Measurements from ENCODE around the gene KCNQ1.

The KCNQ1 gene

GRCh38 chr11:2708151-2708581 is 263.4 kb downstream of the KCNQ1 start:
- H3K4me1 ChIP-seq (ENCODE audit: control insufficient read depth, insufficient read depth, low read depth, low read length) = peaks cover 8% of the 10 kb centered on the region
- H2BK12ac ChIP-seq (ENCODE audit: low read length in 2 of 2) = no peak overlapping the region
- no peak overlapping the region for H3K27ac ChIP-seq (ENCODE audit: low read length, poor library complexity, severe bottlenecking)
- no peak overlapping the region for H4K8ac ChIP-seq (ENCODE audit: low read length)
- no peak overlapping the region for H2BK15ac ChIP-seq (ENCODE audit: low read depth, poor library complexity, severe bottlenecking)
- H2AFZ ChIP-seq (ENCODE audit: low read depth, low read length) = no peak overlapping the region
- H3K4ac ChIP-seq (ENCODE audit: low read depth in 1 of 2, low read length in 2 of 2) = peak overlapping the region in 1 of 2 experiments; percentile 13
- H3K79me1 ChIP-seq (replicated peaks; ENCODE audit: low read length, poor library complexity, severe bottlenecking) = no peaks in the 10 kb centered on the region
- DNase-seq = no peak
- peak overlapping the region; percentile 68 for H3K9ac ChIP-seq (ENCODE audit: low read length)
- H3K18ac ChIP-seq (ENCODE audit: low read depth in 1 of 2, low read length in 2 of 2) = no peak overlapping the region
- no peak overlapping the region for H2BK5ac ChIP-seq (ENCODE audit: low read depth, low read length, poor library complexity, severe bottlenecking)
- no peak overlapping the region for H3K23ac ChIP-seq (ENCODE audit: low read length in 2 of 2)
- H3K27me3 ChIP-seq (ENCODE audit: control insufficient read depth in 1 of 2, insufficient read depth in 1 of 2, low read length in 2 of 2) = peaks cover 6 to 37% of the 10 kb centered on the region in 2 experiments
- no peaks in the 10 kb centered on the region for H3K36me3 ChIP-seq (ENCODE audit: control insufficient read depth in 1 of 2, insufficient read depth in 2 of 2, low read depth in 1 of 2, low read length in 2 of 2)
- peak overlapping the region; percentile 21 for H2BK120ac ChIP-seq (ENCODE audit: low read depth, low read length)
- H3K4me2 ChIP-seq (ENCODE audit: low read length, poor library complexity, severe bottlenecking) = no peak overlapping the region
- H3K4me3 ChIP-seq (ENCODE audit: insufficient read depth in 1 of 2, low read depth in 1 of 2, low read length in 2 of 2) = peak overlapping the region in 1 of 2 experiments; percentile 62
- no peak overlapping the region for H3K14ac ChIP-seq (ENCODE audit: low read length in 2 of 2)
- H2AK5ac ChIP-seq (ENCODE audit: low read length, severe bottlenecking) = no peak overlapping the region
- H3K9me3 ChIP-seq (ENCODE audit: control insufficient read depth, low read length) = peaks cover 6% of the 10 kb centered on the region
- H4K91ac ChIP-seq (ENCODE audit: low read length) = peak overlapping the region; percentile 43
- WGBS = 86% methylated on average over 11 of the region's 11 CpGs

- WGBS = 42% methylated on average over 14 of the region's 14 CpGs
- Histone ChIP-seq H3K4ac (ENCODE audit: low read depth in 1 of 2, low read length in 2 of 2) (no peak overlapping the region), H2BK5ac (ENCODE audit: low read depth, low read length, poor library complexity, severe bottlenecking) (no peak overlapping the region), H3K79me1 (replicated peaks; ENCODE audit: low read length, poor library complexity, severe bottlenecking) (no peaks in the 10 kb centered on the region), H2BK15ac (ENCODE audit: low read depth, poor library complexity, severe bottlenecking) (no peak overlapping the region), H3K23ac (ENCODE audit: low read length in 2 of 2) (no peak overlapping the region), H4K8ac (ENCODE audit: low read length) (no peak overlapping the region), H3K36me3 (ENCODE audit: control insufficient read depth in 1 of 2, insufficient read depth in 2 of 2, low read depth in 1 of 2, low read length in 2 of 2) (no peaks in the 10 kb centered on the region), H3K27ac (ENCODE audit: low read length, poor library complexity, severe bottlenecking) (no peak overlapping the region), H3K4me3 (ENCODE audit: insufficient read depth in 1 of 2, low read depth in 1 of 2, low read length in 2 of 2) (peak overlapping the region in 1 of 2 experiments; percentile 62), H4K91ac (ENCODE audit: low read length) (no peak overlapping the region), H3K14ac (ENCODE audit: low read length in 2 of 2) (no peak overlapping the region), H3K9me3 (ENCODE audit: control insufficient read depth, low read length) (peaks cover 6% of the 10 kb centered on the region), H3K18ac (ENCODE audit: low read depth in 1 of 2, low read length in 2 of 2) (peak overlapping the region in 1 of 2 experiments; percentile 25), H3K4me1 (ENCODE audit: control insufficient read depth, insufficient read depth, low read depth, low read length) (peaks cover 3% of the 10 kb centered on the region), H2BK120ac (ENCODE audit: low read depth, low read length) (no peak overlapping the region), H3K9ac (ENCODE audit: low read length) (peak overlapping the region; percentile 68), H2BK12ac (ENCODE audit: low read length in 2 of 2) (no peak overlapping the region), H3K4me2 (ENCODE audit: low read length, poor library complexity, severe bottlenecking) (no peak overlapping the region), H3K27me3 (ENCODE audit: control insufficient read depth in 1 of 2, insufficient read depth in 1 of 2, low read length in 2 of 2) (peaks cover 6 to 38% of the 10 kb centered on the region in 2 experiments), H2AK5ac (ENCODE audit: low read length, severe bottlenecking) (no peak overlapping the region), H2AFZ (ENCODE audit: low read depth, low read length) (no peak overlapping the region)
- peak; percentile 70 for DNase-seq
Measured at GRCh38 chr11:2708757-2709281, 264.0 kb downstream of the KCNQ1 start.

- Histone ChIP-seq H3K4me3 (ENCODE audit: insufficient read depth in 1 of 2, low read depth in 1 of 2, low read length in 2 of 2) (peak overlapping the region in 1 of 2 experiments; percentile 52), H2BK12ac (ENCODE audit: low read length in 2 of 2) (no peak overlapping the region), H3K18ac (ENCODE audit: low read depth in 1 of 2, low read length in 2 of 2) (no peak overlapping the region), H2AK5ac (ENCODE audit: low read length, severe bottlenecking) (no peak overlapping the region), H3K27ac (ENCODE audit: low read length, poor library complexity, severe bottlenecking) (no peak overlapping the region), H4K91ac (ENCODE audit: low read length) (no peak overlapping the region), H2BK120ac (ENCODE audit: low read depth, low read length) (no peak overlapping the region), H3K4me2 (ENCODE audit: low read length, poor library complexity, severe bottlenecking) (no peak overlapping the region), H2BK15ac (ENCODE audit: low read depth, poor library complexity, severe bottlenecking) (no peak overlapping the region), H3K4ac (ENCODE audit: low read depth in 1 of 2, low read length in 2 of 2) (no peak overlapping the region), H4K8ac (ENCODE audit: low read length) (no peak overlapping the region), H3K79me1 (replicated peaks; ENCODE audit: low read length, poor library complexity, severe bottlenecking) (no peaks in the 10 kb centered on the region), H3K4me1 (ENCODE audit: control insufficient read depth, insufficient read depth, low read depth, low read length) (no peaks in the 10 kb centered on the region), H3K14ac (ENCODE audit: low read length in 2 of 2) (no peak overlapping the region), H3K23ac (ENCODE audit: low read length in 2 of 2) (no peak overlapping the region), H3K9me3 (ENCODE audit: control insufficient read depth, low read length) (peaks cover 6% of the 10 kb centered on the region), H2AFZ (ENCODE audit: low read depth, low read length) (no peak overlapping the region), H3K9ac (ENCODE audit: low read length) (no peak overlapping the region), H3K36me3 (ENCODE audit: control insufficient read depth in 1 of 2, insufficient read depth in 2 of 2, low read depth in 1 of 2, low read length in 2 of 2) (no peaks in the 10 kb centered on the region), H2BK5ac (ENCODE audit: low read depth, low read length, poor library complexity, severe bottlenecking) (no peak overlapping the region), H3K27me3 (ENCODE audit: control insufficient read depth in 1 of 2, insufficient read depth in 1 of 2, low read length in 2 of 2) (peaks cover 10 to 35% of the 10 kb centered on the region in 2 experiments)
- 22% methylated on average over 7 of the region's 8 CpGs for WGBS
- peak; percentile 77 for DNase-seq
Measured at GRCh38 chr11:2709429-2709828, 264.6 kb downstream of the KCNQ1 start.

- Histone ChIP-seq H2BK120ac (ENCODE audit: low read depth, low read length) (no peak overlapping the region), H3K79me1 (replicated peaks; ENCODE audit: low read length, poor library complexity, severe bottlenecking) (no peaks in the 10 kb centered on the region), H3K18ac (ENCODE audit: low read depth in 1 of 2, low read length in 2 of 2) (no peak overlapping the region), H2BK5ac (ENCODE audit: low read depth, low read length, poor library complexity, severe bottlenecking) (no peak overlapping the region), H3K4me1 (ENCODE audit: control insufficient read depth, insufficient read depth, low read depth, low read length) (no peaks in the 10 kb centered on the region), H3K4me3 (ENCODE audit: insufficient read depth in 1 of 2, low read depth in 1 of 2, low read length in 2 of 2) (no peak overlapping the region), H3K9me3 (ENCODE audit: control insufficient read depth, low read length) (peaks cover 5% of the 10 kb centered on the region), H3K27ac (ENCODE audit: low read length, poor library complexity, severe bottlenecking) (no peak overlapping the region), H3K14ac (ENCODE audit: low read length in 2 of 2) (no peak overlapping the region), H3K4ac (ENCODE audit: low read depth in 1 of 2, low read length in 2 of 2) (no peak overlapping the region), H3K27me3 (ENCODE audit: control insufficient read depth in 1 of 2, insufficient read depth in 1 of 2, low read length in 2 of 2) (peaks cover 23 to 47% of the 10 kb centered on the region in 2 experiments), H2BK15ac (ENCODE audit: low read depth, poor library complexity, severe bottlenecking) (no peak overlapping the region), H4K8ac (ENCODE audit: low read length) (no peak overlapping the region), H2BK12ac (ENCODE audit: low read length in 2 of 2) (no peak overlapping the region), H3K36me3 (ENCODE audit: control insufficient read depth in 1 of 2, insufficient read depth in 2 of 2, low read depth in 1 of 2, low read length in 2 of 2) (no peaks in the 10 kb centered on the region), H2AFZ (ENCODE audit: low read depth, low read length) (no peak overlapping the region), H3K9ac (ENCODE audit: low read length) (no peak overlapping the region), H3K23ac (ENCODE audit: low read length in 2 of 2) (no peak overlapping the region), H3K4me2 (ENCODE audit: low read length, poor library complexity, severe bottlenecking) (no peak overlapping the region), H2AK5ac (ENCODE audit: low read length, severe bottlenecking) (no peak overlapping the region), H4K91ac (ENCODE audit: low read length) (no peak overlapping the region)
- 93% methylated on average over 6 of the region's 6 CpGs for WGBS
- DNase-seq = no peak
Measured at GRCh38 chr11:2711161-2711560, 266.4 kb downstream of the KCNQ1 start.

Measured in mesenchymal stem cell (in vitro differentiated cells and primary cell).